DMS114 treated with DMSO at 0.1 percent for 48 hours (cell line): ENCODE data around the gene TSHZ1.

Source experiments
- DNase-seq: peaks from one replicate; lab custom pipeline; 2025; ENCODE audit not compliant: unreplicated experiment; lab: John Stamatoyannopoulos, UW

Gene TSHZ1

GRCh38 chr18:75338631-75339030 lies 128.0 kb downstream of the TSHZ1 start:
- no peak for DNase-seq
